Esophagus muscularis mucosa (tissue), 4 donors: ENCODE data around the gene FBXO10. TPM values are rescaled to one million over a fixed set of nuclear protein-coding genes. Genes with fewer than 3 reads are reported as not detected.

Experiments
- DNase-seq: peaks from one replicate; pipeline ENCODE4 v3.0.0-alpha.2; 2017; ENCODE audit errors: extremely low spot score
- H3K27ac ChIP-seq, 4 donors: fragments of 200-600 bp; sonication (generic); replicated peaks in 1 of 4; 1 replicate in 3 of 4; 2 replicates in 1 of 4; pipeline ENCODE4 v1.5.1; 2016 to 2019; ENCODE audit warnings: mild to moderate bottlenecking in 1 of 4
- H3K27me3 ChIP-seq, 4 donors: fragments of 200-600 bp; sonication (generic); one replicate each; pipeline versions ENCODE4 v1.5.1 to v1.6.0; 2016 to 2019
- H3K36me3 ChIP-seq, 4 donors: fragments of 200-600 bp; sonication (generic); one replicate each; pipeline ENCODE4 v1.5.1; 2016 to 2019
- H3K4me1 ChIP-seq, 4 donors: fragments of 200-600 bp; sonication (generic); one replicate each; pipeline ENCODE4 v1.5.1; 2016 to 2019
- H3K4me3 ChIP-seq, 4 donors: fragments of 200-600 bp; sonication (generic); 1 replicate in 2 of 4; 2 replicates in 2 of 4; pipeline ENCODE4 v1.5.1; 2016 to 2019; ENCODE audit warnings: mild to moderate bottlenecking in 4 of 4, moderate library complexity in 1 of 4
- H3K9me3 ChIP-seq, 4 donors: fragments of 200-600 bp; sonication (generic); 1 replicate in 3 of 4; 2 replicates in 1 of 4; pipeline ENCODE4 v1.5.1; 2016 to 2019
- EP300 ChIP-seq: sonication (generic); formaldehyde crosslinking; IDR thresholded peaks from one replicate; pipeline ENCODE4 v1.6.1; 2017; ENCODE audit warnings: antibody characterized with exemption
- POLR2A ChIP-seq: fragments of 450-650 bp; IDR thresholded peaks from one replicate; pipeline ENCODE4 v1.6.1; 2017; ENCODE audit warnings: antibody characterized with exemption, moderate library complexity, mild to moderate bottlenecking, low read depth
- POLR2AphosphoS5 ChIP-seq, 2 donors: sonication (generic); formaldehyde crosslinking; IDR thresholded peaks; one replicate each; pipeline ENCODE4 v1.6.1; 2017; ENCODE audit warnings: antibody characterized with exemption in 2 of 2
- WGBS: methylation state at CpG from one replicate; pipeline ENCODE4 v1.1.5; 2018; 5-methylcytosine and 5-hydroxymethylcytosine counted together
- intact Hi-C: fragments of 100-400 bp; cut with DNase I; formaldehyde crosslinking; loops from one replicate; pipeline ENCODE4 v1.15.1; 2023
- total RNA-seq, 4 donors: library from RNA; depleted of rRNA; stranded (reverse); fragments of >200 nt; gene quantifications; one replicate each; pipeline versions ENCODE4 v1.1.0 to v1.2.1, GENCODE V29; 2016
- TF ChIP-seq, protein P1 (sequence below), 3 experiments: fragments of 200-600 bp in 2 of 3; fragments of 450-650 bp in 1 of 3; sonication (generic) in 2 of 3; IDR thresholded peaks; one replicate each; pipeline ENCODE4 v1.5.1; 2017 to 2019; ENCODE audit warnings: antibody characterized with exemption in 3 of 3, mild to moderate bottlenecking in 2 of 3, moderate library complexity in 1 of 3

FBXO10 gene
- total RNA-seq, 4 donors from 2014 or later, result 5.5 to 11.2 (median 9.0) TPM

DNA sequence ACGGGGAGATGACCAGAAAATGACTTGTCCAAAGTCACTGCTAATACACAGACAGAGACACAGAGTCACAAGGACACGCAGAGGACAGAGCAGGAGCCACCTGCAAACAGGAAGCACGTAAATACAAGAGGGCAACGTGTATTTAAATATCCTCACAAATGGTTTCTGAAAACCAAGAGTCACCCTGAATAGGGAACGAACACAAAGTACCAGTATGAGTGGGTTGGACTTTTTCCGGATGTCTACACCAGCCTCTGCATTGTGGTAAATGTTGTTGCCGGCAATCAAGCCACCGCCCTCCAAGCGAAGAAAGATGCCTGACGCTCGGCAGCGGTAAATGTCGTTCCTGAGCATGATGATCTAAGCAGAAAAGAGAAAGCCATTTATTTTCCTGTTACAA, 44.5 kb downstream of the FBXO10 start:
- no peaks in the 10 kb centered on the region for H3K4me1 ChIP-seq
- TF ChIP-seq, protein P1, sequence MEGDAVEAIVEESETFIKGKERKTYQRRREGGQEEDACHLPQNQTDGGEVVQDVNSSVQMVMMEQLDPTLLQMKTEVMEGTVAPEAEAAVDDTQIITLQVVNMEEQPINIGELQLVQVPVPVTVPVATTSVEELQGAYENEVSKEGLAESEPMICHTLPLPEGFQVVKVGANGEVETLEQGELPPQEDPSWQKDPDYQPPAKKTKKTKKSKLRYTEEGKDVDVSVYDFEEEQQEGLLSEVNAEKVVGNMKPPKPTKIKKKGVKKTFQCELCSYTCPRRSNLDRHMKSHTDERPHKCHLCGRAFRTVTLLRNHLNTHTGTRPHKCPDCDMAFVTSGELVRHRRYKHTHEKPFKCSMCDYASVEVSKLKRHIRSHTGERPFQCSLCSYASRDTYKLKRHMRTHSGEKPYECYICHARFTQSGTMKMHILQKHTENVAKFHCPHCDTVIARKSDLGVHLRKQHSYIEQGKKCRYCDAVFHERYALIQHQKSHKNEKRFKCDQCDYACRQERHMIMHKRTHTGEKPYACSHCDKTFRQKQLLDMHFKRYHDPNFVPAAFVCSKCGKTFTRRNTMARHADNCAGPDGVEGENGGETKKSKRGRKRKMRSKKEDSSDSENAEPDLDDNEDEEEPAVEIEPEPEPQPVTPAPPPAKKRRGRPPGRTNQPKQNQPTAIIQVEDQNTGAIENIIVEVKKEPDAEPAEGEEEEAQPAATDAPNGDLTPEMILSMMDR (IDR thresholded peaks at IDR 0.05), result no peak
- TF ChIP-seq POLR2AphosphoS5 (IDR thresholded peaks at IDR 0.05) (no peak), EP300 (no peak), POLR2A (no peak)
- H3K36me3 ChIP-seq, result peaks cover 20 to 80% (median 52%) of the 10 kb centered on the region in 4 donors
- WGBS, result 94% methylated on average over 13 of the region's 13 CpGs
- intact Hi-C loops, result no loop called here
- no peaks in the 10 kb centered on the region for H3K27me3 ChIP-seq
- no peaks in the 10 kb centered on the region for H3K9me3 ChIP-seq
- no peak overlapping the region for H3K4me3 ChIP-seq
- no peak for DNase-seq
- no peak overlapping the region for H3K27ac ChIP-seq

DNA sequence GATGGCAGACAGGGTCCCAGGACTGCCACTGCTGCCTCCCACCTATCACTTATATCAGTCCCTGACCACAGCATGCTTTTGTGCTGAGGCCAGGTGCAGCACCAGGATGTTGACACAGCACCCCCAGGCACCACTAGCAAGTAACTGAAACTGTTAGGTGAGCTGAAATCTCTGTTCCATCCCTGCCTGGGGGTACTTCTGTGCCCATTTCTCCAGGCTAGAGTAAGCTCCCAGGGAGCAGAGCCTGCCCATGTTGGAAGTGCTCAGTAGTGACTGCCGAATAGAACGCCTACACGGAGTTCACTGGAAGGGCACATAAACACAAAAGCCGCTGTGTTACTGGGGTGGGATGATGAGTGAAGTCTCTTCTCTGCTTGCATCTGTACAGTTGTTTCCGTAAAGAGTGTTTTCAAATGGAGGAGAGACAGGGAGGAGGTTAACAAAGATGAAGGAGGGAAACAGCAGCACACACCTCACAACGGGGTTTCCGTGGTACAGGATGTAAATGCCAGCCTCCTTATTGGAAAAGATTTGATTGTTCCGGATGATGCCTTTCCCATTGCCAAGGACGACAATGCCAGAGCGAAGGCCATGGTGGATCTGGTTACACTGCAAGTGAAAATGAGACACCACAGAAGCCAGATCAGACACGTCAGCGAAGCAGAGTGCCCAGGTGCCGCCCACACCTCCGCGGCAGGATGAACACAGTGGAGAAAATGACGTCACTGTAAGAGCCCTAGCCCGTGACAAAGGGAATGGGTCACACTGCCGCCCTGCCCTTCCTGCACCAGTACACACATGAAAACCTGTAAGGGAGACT, 47.3 kb downstream of the FBXO10 start:
- Histone ChIP-seq H3K4me3 (no peak overlapping the region), H3K36me3 (peaks cover 29 to 86% (median 58%) of the 10 kb centered on the region in 4 donors), H3K9me3 (no peaks in the 10 kb centered on the region), H3K27ac (no peak overlapping the region), H3K27me3 (no peaks in the 10 kb centered on the region), H3K4me1 (no peaks in the 10 kb centered on the region)
- no peak for DNase-seq
- no peak for TF ChIP-seq POLR2AphosphoS5 (IDR thresholded peaks at IDR 0.05)
- TF ChIP-seq, protein P1 (IDR thresholded peaks at IDR 0.05), result no peak
- TF ChIP-seq EP300, result no peak
- no peak for TF ChIP-seq POLR2A
- intact Hi-C loops, result no loop called here
- 83% methylated on average over 15 of the region's 18 CpGs for WGBS

GRCh38 chr9:37523916-37524315, 52.3 kb downstream of the FBXO10 start:
- H3K36me3 ChIP-seq, result peaks cover 34 to 96% (median 67%) of the 10 kb centered on the region in 4 donors
- intact Hi-C loops, result no loop called here
- no peaks in the 10 kb centered on the region for H3K9me3 ChIP-seq
- no peak overlapping the region for H3K4me3 ChIP-seq
- H3K27ac ChIP-seq, result no peak overlapping the region
- WGBS, result 98% methylated on average over 6 of the region's 6 CpGs
- TF ChIP-seq, protein P1 (IDR thresholded peaks at IDR 0.05), result no peak
- TF ChIP-seq POLR2AphosphoS5 (IDR thresholded peaks at IDR 0.05), result no peak
- no peaks in the 10 kb centered on the region for H3K27me3 ChIP-seq
- DNase-seq, result no peak
- no peaks in the 10 kb centered on the region for H3K4me1 ChIP-seq

GRCh38 chr9:37522971-37523370, 53.2 kb downstream of the FBXO10 start:
- Histone ChIP-seq H3K27ac (no peak overlapping the region), H3K36me3 (peaks cover 33 to 95% (median 65%) of the 10 kb centered on the region in 4 donors)
- WGBS, result 89% methylated on average over 2 of the region's 2 CpGs

More at GRCh38 chr9:37522971-37523370, 53.2 kb downstream of the FBXO10 start:
- intact Hi-C loops, result no loop called here
- no peaks in the 10 kb centered on the region for H3K9me3 ChIP-seq
- DNase-seq, result no peak
- H3K27me3 ChIP-seq, result no peaks in the 10 kb centered on the region
- H3K4me1 ChIP-seq, result no peaks in the 10 kb centered on the region
- no peak for TF ChIP-seq POLR2AphosphoS5 (IDR thresholded peaks at IDR 0.05)
- TF ChIP-seq, protein P1 (IDR thresholded peaks at IDR 0.05), result no peak
- TF ChIP-seq POLR2A, result no peak
- TF ChIP-seq EP300, result no peak
- H3K4me3 ChIP-seq, result no peak overlapping the region
